ENCODE data around the gene JPT2. TPM values are rescaled to one million over a fixed set of nuclear protein-coding genes. Genes with fewer than 3 reads are reported as not detected.

The JPT2 gene
- total RNA-seq, 2 experiments from 2014 or later: 61.5 to 62.2 TPM

GRCh38 chr16:1708768-1709180, 30.7 kb downstream of the JPT2 start:
- Mint-ChIP-seq H3K4me1 (ENCODE audit: low read depth) (peaks cover 48% of the 10 kb centered on the region), H3K27me3 (no peaks in the 10 kb centered on the region), H3K36me3 (ENCODE audit: low read depth) (peaks cover 3% of the 10 kb centered on the region), H3K27ac (no peak overlapping the region), H3K9me3 (no peaks in the 10 kb centered on the region), H3K4me3 (peak overlapping the region; percentile 96)
- ChIA-PET CTCF (interaction anchor here (1.0 to 1.1 kb wide), 2 partner anchors 41 to 74 kb away, joined by 3 to 4 read pairs; partner anchors contain the start of genes NUBP2 and SPSB3), POLR2A (interaction anchor here (1.4 to 1.8 kb wide), 3 partner anchors 10 to 42 kb away, joined by 3 to 5 read pairs (median 4); partner anchors contain the start of gene JPT2)
- DNase-seq (peak; percentile 62), ATAC-seq (peak; percentile 13)
- intact Hi-C loops (cut with micrococcal nuclease): no loop called here
- TF ChIP-seq CTCF (IDR thresholded peaks at IDR 0.05): no peak

- Mint-ChIP-seq H3K4me1 (ENCODE audit: low read depth) (peaks cover 50% of the 10 kb centered on the region), H3K9me3 (no peaks in the 10 kb centered on the region), H3K36me3 (ENCODE audit: low read depth) (peaks cover 1% of the 10 kb centered on the region), H3K27ac (no peak overlapping the region), H3K27me3 (no peaks in the 10 kb centered on the region), H3K4me3 (no peak overlapping the region)
- DNase-seq (no peak), ATAC-seq (no peak)
- TF ChIP-seq CTCF (IDR thresholded peaks at IDR 0.05): no peak
- ChIA-PET POLR2A (interaction anchor here (1.4 kb wide), 1 partner anchor 30 kb away, joined by 4 read pairs; the partner anchor contains the start of gene JPT2), CTCF (no interaction called here)
- intact Hi-C loops (cut with micrococcal nuclease): no loop called here
These were observed 31.3 kb downstream of the JPT2 start for GRCh38 chr16:1709356-1709755.

GRCh38 chr16:1710811-1711507, 32.9 kb downstream of the JPT2 start:
- H3K36me3 Mint-ChIP-seq (ENCODE audit: low read depth): peaks cover 1% of the 10 kb centered on the region
- ChIA-PET POLR2A (interaction anchor here (0.8 kb wide), 1 partner anchor 33 kb away, joined by 3 read pairs; the partner anchor contains the start of gene JPT2), CTCF (interaction anchor here (1.1 kb wide), 1 partner anchor 10 kb away, joined by 3 read pairs; no protein-coding TSS in a partner anchor)
- intact Hi-C loops (cut with micrococcal nuclease): no loop called here
- no peaks in the 10 kb centered on the region for H3K27me3 Mint-ChIP-seq
- H3K4me3 Mint-ChIP-seq: no peak overlapping the region
- no peak overlapping the region for H3K27ac Mint-ChIP-seq
- no peak for DNase-seq
- H3K9me3 Mint-ChIP-seq: no peaks in the 10 kb centered on the region
- TF ChIP-seq CTCF (IDR thresholded peaks at IDR 0.05): no peak
- no peak for ATAC-seq
- peaks cover 45% of the 10 kb centered on the region for H3K4me1 Mint-ChIP-seq (ENCODE audit: low read depth)

GRCh38 chr16:1712791-1713261, 34.7 kb downstream of the JPT2 start:
- H3K27ac Mint-ChIP-seq: peak overlapping the region; percentile 9
- intact Hi-C loops (cut with micrococcal nuclease): no loop called here
- ChIA-PET POLR2A (interaction anchor here (1.0 kb wide), 1 partner anchor 58 kb away, joined by 3 read pairs; no protein-coding TSS in a partner anchor), CTCF (no interaction called here)
- peaks cover 38% of the 10 kb centered on the region for H3K4me1 Mint-ChIP-seq (ENCODE audit: low read depth)
- H3K36me3 Mint-ChIP-seq (ENCODE audit: low read depth): peaks cover 1% of the 10 kb centered on the region
- H3K27me3 Mint-ChIP-seq: no peaks in the 10 kb centered on the region
- no peak for ATAC-seq
- no peaks in the 10 kb centered on the region for H3K9me3 Mint-ChIP-seq
- H3K4me3 Mint-ChIP-seq: no peak overlapping the region
- no peak for TF ChIP-seq CTCF (IDR thresholded peaks at IDR 0.05)
- no peak for DNase-seq

GRCh38 chr16:1713331-1713730, 35.3 kb downstream of the JPT2 start:
- no peak for TF ChIP-seq CTCF (IDR thresholded peaks at IDR 0.05)
- no peaks in the 10 kb centered on the region for H3K36me3 Mint-ChIP-seq (ENCODE audit: low read depth)
- H3K9me3 Mint-ChIP-seq: no peaks in the 10 kb centered on the region
- peaks cover 33% of the 10 kb centered on the region for H3K4me1 Mint-ChIP-seq (ENCODE audit: low read depth)
- DNase-seq (no peak), ATAC-seq (no peak)
- no peak overlapping the region for H3K27ac Mint-ChIP-seq
- H3K27me3 Mint-ChIP-seq: no peaks in the 10 kb centered on the region
- POLR2A ChIA-PET: no interaction called here
- intact Hi-C loops (cut with micrococcal nuclease): no loop called here
- CTCF ChIA-PET: no interaction called here
- H3K4me3 Mint-ChIP-seq: no peak overlapping the region

Measured in activated CD8-positive, alpha-beta T cell treated with anti-CD3 and anti-CD28 coated beads for 36 hours (primary cell).